Ovary (tissue), 3 donors: ENCODE measurements around the gene AOPEP.

Source experiments
- POLR2A ChIP-seq: fragments of 450-650 bp; IDR thresholded peaks from one replicate; pipeline ENCODE4 v1.6.1; 2017; ENCODE audit warnings: antibody characterized with exemption, mild to moderate bottlenecking, moderate library complexity
- TF ChIP-seq, protein P1 (sequence below), 3 donors: fragments of 450-650 bp in 2 of 3; fragments of 200-600 bp in 1 of 3; IDR thresholded peaks; one replicate each; pipeline versions ENCODE4 v1.5.1 to v1.8.0; 2016 to 2022; ENCODE audit warnings: antibody characterized with exemption in 3 of 3, mild to moderate bottlenecking in 1 of 3
- donor health status: DM: no; HTN: no; CAD: no.

DNA sequence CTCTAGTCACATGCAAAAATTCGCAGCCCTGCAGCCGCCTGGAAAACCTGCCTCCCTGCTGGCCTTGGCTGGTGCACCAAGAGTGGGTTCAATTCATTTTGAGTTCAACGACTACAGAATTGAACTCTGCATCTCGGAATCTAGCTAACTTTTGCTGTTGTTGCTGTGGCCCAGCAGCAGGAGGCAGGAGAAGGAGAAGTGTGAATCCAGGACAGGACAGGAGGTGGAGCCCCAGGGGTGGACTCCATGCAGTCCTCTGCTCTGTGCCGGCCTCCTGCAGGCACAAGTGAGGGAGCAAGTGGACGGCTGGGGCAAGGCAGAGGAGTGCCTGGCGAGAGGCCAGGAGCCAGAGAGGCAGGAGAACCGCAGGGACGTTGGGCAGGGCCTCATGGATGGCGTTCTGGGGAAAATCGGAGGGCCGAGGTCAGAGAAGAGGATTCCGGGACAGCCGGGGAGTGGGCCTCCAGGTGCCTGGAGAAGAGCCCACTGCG, 376.8 kb downstream of the AOPEP start:
- TF ChIP-seq, protein P1, sequence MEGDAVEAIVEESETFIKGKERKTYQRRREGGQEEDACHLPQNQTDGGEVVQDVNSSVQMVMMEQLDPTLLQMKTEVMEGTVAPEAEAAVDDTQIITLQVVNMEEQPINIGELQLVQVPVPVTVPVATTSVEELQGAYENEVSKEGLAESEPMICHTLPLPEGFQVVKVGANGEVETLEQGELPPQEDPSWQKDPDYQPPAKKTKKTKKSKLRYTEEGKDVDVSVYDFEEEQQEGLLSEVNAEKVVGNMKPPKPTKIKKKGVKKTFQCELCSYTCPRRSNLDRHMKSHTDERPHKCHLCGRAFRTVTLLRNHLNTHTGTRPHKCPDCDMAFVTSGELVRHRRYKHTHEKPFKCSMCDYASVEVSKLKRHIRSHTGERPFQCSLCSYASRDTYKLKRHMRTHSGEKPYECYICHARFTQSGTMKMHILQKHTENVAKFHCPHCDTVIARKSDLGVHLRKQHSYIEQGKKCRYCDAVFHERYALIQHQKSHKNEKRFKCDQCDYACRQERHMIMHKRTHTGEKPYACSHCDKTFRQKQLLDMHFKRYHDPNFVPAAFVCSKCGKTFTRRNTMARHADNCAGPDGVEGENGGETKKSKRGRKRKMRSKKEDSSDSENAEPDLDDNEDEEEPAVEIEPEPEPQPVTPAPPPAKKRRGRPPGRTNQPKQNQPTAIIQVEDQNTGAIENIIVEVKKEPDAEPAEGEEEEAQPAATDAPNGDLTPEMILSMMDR (IDR thresholded peaks at IDR 0.05) = no peak
- TF ChIP-seq POLR2A = no peak
